CD4-positive, alpha-beta T cell treated with Interferon alpha-2 for 1 hour (primary cell): ENCODE results near the gene NAPB.
"Not testable (repeated sequence)": the region's sequence is repeated elsewhere in the genome, so short reads cannot be mapped to it uniquely, and the experiment has no call there.

Source experiments
- DNase-seq, 2 donors: peaks; one replicate each; pipeline ENCODE4 v3.0.0-alpha.2; 2020 to 2022

Gene NAPB

GRCh38 chr20:23420943-23421931, at the start of gene NAPB:
TSS of gene NAPB (minus strand) at chr20:23421488. CDS start at chr20:23421402, 86 bp downstream.
- peak; percentile 91 to 94 for DNase-seq

- DNase-seq: not testable (repeated sequence)
These were observed 45.7 kb upstream of the NAPB start for GRCh38 chr20:23466961-23467360.

GRCh38 chr20:23461180-23461579, 39.9 kb upstream of the NAPB start:
- no peak for DNase-seq

- no peak for DNase-seq
These were observed 38.3 kb upstream of the NAPB start for GRCh38 chr20:23459461-23460150.

DNA sequence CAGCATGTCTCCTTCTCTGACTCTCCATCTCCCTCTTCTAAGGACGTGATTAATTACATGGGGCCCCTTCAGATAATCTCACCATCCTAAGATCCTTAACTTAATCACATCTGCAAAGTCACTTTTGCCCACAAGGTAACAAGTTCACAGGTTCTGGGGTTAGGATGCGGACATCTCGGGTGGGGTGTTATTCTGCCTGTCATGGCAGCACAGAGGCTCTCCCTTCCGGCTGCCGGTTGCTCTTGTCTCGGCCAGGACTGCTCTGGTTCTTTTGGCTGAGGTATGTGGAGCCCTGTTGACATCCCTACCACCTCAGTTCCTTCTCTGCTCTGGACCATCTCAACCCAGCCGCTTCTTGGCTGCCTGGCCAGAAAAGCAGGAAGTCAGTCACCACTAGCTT, 35.6 kb upstream of the NAPB start:
- peak in 1 of 2 donors; percentile 19 for DNase-seq

DNA sequence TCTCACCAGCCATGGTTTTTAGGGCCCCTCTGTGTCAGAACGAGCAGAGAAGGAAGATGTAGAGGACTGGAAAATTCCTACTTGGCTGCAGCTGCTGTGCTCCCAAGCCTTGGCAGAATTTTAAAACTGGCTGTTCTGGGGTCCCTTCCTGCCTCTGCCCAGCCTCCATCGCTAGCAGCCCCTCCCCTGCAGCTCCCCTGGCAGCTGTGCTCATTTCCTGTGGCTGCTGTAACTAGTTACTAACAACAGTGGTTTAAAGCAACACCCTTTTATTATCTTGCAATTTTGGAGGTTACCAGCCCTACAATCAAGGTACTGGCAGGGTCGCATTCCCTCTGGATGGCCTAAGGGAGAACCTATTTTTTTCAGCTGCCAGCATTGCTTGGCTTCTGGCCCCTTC, 35.1 kb upstream of the NAPB start:
- peak in 1 of 2 donors; percentile 47 for DNase-seq

GRCh38 chr20:23455639-23456038, 34.4 kb upstream of the NAPB start:
- DNase-seq: no peak

- DNase-seq: no peak
These were observed 33.5 kb upstream of the NAPB start for GRCh38 chr20:23454816-23455215.

DNA sequence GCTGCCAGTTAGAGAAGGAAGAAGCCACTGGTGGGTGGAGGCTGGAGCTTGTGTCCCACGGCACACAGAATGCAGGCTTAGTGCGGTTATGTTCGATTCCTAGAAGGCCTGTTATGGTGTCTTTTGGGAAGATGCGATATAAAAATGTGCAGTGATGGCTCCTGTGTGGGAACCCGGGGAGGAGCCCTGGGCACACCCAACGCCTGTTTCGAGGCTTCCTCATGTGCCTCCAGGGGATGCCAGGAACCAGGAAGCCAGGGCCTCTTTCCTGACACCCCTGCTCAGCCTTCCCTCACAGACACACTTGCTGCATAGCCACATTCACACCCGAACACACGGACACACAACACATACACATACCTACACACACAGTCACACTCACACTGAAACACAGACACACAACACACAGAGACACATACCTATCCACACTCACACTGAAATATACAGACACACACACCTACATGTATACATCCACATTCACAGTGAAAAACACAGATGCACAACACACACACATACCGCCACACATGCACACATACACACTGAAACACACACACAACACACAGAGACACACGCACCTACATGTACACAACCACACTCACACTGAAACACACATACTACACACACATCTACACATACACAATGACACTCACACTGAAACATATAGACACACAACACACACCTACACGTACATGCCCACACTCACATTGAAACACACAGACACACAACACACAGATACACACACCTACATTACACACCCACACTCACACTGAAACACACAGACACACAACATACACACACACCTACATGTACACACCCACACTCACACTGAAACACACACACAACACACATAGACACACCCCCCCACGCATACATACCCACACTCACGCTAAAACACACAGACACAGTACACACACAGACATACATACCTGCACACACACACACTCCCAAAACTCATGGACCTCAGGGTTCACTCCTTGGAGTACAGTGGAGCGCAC, 32.6 kb upstream of the NAPB start:
- no peak for DNase-seq

GRCh38 chr20:23452776-23453175, 31.5 kb upstream of the NAPB start, which contains the start of gene CST11:
TSS of gene CST11 (minus strand) at chr20:23452876. CDS start at chr20:23452811, 65 bp downstream.
- no peak for DNase-seq

GRCh38 chr20:23451956-23452487, 30.7 kb upstream of the NAPB start:
- DNase-seq: no peak

DNA sequence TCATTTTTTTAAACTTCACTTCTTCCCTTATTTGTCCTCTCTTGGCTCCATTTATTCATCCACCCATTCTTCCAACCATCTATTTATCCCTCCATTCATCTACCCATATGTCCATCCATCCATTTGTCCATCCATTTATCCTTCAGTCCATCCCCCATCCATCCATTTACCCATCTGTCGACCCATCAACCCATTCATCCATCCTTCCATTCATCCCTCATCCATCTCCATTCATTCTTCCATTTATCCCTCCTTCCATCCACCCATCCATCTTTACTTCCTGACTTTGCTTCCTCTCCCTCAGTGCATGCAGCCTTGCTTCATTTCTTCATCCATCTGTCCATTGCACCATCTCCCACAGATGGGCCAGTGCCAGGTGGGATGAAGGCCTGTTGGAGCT, 29.6 kb upstream of the NAPB start:
- DNase-seq: no peak

DNA sequence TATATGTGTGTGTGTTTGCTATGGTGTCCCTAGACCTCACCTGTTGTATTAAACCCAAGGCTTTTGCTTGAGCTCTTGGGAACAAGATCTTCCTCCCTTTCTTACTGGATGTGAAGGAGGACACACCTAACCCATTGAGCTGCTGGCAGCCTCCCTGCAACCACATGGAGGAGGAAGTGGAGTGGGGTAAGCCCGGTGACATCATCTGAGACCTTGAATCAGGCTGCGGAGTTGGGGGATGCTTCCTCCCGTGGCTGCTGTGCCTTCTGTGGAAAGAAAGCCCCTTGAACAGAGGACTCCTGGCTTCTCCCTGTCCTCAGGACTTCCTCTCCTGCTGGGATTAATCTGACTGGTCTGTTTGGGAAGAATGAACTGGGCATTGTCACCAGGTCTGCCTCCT, 28.1 kb upstream of the NAPB start:
- peak in 1 of 2 donors; percentile 5 for DNase-seq

- DNase-seq: no peak
These were observed 26.9 kb upstream of the NAPB start for GRCh38 chr20:23448167-23448566.

DNA sequence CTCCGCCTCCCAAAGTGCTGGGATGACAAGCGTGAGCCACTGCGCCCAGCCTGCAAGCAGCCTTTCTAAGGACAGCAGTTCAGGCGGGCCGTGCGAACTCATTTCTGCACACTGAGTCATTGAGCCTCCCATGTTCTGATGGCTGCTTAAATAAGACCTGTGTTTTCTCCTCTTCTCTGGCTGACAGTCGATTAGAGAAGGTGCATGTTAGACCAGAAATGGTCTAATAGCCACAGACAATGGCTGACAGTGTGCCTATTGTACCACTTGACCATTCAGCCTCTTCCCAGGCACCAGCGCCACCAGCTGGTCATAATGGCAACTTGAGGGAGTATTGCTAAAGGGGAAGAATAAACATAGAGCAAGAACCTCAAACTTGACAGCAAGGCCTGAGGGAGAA, 25.2 kb upstream of the NAPB start:
- DNase-seq: peak in 1 of 2 donors; percentile 29

DNA sequence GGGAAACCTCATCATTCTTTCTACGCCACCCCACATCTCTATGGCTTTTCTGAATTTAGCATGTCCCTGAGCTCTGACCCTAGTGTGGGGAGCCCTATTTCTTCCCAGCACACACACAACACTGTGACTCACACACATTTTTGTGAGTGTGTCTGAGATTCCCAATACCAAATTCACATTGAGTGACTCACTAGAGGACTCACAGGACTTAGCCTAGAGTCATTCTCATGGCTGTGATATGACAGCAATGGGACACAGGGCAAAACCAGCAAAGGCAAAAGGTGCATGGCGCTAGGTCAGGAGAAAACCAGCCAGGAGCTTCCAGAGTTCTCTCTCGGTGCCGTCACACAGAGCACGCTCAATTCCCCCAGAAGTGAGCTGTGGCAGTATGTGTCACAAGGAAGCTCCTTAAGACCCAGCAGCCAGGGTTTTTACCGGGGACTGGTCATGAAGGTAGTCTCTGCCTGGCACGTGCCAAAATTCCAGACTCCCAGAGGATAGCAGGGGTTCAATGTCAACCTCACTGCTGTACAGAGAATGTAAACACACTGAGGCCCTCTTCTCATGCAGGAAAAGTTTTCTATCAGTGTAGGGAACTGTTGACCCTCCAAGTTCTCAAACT, 24.4 kb upstream of the NAPB start:
- no peak for DNase-seq

DNA sequence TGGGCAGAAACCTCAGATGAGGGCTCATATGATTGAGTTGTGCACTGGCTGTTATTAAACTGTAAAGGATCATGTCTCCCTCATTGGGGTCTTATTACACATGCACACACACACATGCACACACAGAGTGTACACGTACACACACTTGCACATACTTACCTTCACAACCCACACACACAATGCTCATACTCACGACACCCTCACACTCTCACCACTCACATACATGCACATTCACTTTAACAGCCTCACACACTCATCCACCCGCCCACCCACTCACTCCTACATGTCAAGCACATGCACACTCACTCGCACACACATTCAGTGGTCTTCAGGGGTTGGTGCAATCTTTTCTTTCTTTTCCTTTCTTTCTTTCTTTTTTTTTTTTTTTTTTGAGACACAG, 23.6 kb upstream of the NAPB start:
- no peak for DNase-seq

DNA sequence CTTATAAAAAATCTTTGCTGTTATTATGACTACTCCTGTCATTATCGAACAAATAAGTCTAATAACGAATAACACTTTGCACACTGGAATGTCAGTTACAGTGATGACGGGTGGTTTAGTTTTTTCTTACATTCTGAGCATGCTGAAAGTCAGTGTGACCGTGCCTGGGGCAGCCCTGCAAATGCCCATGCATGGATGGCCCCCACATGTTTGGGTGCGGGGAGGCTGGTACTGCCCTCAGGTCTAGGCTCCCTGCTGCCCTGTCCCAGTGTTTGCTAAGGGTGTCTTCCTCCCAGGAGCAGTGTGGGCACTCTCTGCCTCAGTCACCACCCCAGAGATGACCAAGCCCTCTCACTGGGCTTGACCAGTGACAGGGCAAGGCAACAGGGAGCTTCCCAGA, 21.1 kb upstream of the NAPB start:
- no peak for DNase-seq

DNA sequence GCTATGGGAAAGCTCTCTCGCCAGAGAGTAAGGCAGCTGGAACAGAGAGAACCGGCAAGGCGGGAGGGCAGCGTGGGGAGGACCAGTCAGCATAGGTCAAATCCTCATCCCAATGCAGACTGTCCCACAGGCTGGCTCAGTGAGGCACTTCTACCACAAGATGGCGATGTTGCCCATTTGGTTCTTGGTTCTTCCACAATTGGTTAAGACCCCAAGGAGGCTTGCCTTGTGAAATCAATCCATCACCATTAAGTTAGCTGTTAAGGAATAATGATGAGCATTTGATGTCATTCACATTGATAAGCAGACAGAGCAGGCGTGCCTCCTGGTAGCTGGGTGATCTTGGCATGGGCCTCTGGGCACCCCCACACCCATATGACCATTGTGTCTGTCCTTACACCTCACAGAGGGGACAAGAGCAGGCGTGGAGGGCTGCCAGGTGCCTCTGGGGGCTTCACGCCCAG, 20.6 kb upstream of the NAPB start:
- peak; percentile 60 to 71 for DNase-seq

- no peak for DNase-seq
These were observed 18.7 kb upstream of the NAPB start for GRCh38 chr20:23440004-23440403.

DNA sequence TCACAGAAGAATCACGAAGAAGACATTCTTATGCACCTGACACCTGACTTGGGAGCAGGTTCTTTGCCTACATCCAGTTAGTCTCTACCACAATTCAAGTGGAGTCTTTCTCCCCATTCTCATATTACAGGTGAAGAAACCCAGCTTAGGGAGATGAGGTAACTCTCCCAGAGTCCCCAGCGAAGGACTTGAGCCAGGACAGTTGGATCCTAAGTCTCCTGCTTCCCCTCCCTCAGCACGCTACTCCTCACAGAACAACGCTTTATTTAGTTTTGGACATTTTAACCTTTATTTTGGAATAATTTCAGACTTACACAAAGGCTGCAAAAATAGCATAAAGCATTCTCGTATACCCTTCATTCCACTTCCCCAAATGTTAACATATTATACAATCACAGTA, 17.4 kb upstream of the NAPB start:
- no peak for DNase-seq
